Testis (tissue), 2 donors: ENCODE results near the gene RND1.

Experiments
- CTCF ChIP-seq, 3 experiments: fragments of 450-650 bp in 2 of 3; fragments of 200-600 bp in 1 of 3; sonication (generic) in 1 of 3; IDR thresholded peaks; one replicate each; pipeline ENCODE4 v1.5.1; 2016 to 2019; ENCODE audit warnings: antibody characterized with exemption in 3 of 3, mild to moderate bottlenecking in 2 of 3, moderate library complexity in 1 of 3
- POLR2A ChIP-seq: fragments of 450-650 bp; IDR thresholded peaks from one replicate; pipeline ENCODE4 v1.6.1; 2017; ENCODE audit warnings: antibody characterized with exemption, mild to moderate bottlenecking, moderate library complexity

DNA sequence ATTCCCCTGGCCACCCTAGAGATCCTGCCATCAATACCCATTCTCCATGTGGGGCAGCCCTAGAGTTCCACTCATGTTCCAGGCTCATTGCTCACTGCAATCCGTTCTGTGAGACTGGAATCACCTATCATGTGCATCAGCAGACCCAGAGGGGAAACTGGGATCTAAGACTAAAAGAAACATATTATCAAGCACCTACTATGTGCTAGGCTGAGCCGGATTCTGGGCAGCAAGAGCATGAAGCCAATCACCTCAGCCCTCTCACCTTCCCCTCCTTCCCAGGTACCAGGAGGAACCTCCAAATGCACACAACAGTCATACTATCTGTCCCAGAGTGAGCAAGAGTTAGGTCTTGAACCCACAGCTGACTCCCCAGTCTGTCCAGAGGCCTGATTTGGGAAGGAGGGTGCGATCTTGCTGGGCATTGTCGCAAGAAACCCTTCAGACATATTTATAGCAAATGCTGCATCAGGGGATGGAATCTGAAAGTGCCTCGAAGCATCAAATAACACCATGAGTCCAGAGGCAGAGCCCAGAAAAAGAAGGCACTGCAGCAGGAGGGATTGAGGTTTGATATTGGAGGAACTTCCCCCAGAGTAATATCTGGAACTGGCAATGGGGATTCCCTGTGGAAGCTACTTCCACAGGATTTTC is 54.1 kb downstream of the RND1 start:
- TF ChIP-seq CTCF (IDR thresholded peaks at IDR 0.05) = no peak
- no peak for TF ChIP-seq POLR2A
